Astrocyte (in vitro differentiated cells and primary cell): ENCODE data around the gene OR52K2. TPM values are rescaled to one million over a fixed set of nuclear protein-coding genes. Genes with fewer than 3 reads are reported as not detected.

Experiments
- DNase-seq: peaks from one replicate; pipeline ENCODE4 v3.0.0-alpha.2; 2010; ENCODE audit warnings: low read depth
- FAIRE-seq: peaks from 2 replicates; lab custom pipeline; 2011; peaks lifted over from hg19 to GRCh38; lab: Jason Lieb, UNC
- H2AFZ ChIP-seq: 2 replicates; pipeline ENCODE4 v1.6.0; 2012; ENCODE audit warnings: low read depth, low read length, inconsistent platforms
- H3K27ac ChIP-seq: 2 replicates; pipeline ENCODE4 v1.5.1; 2011; ENCODE audit warnings: low read depth, low read length, inconsistent platforms
- H3K27me3 ChIP-seq: 2 replicates; pipeline ENCODE4 v1.6.0; 2011; ENCODE audit warnings: low read length, inconsistent platforms; ENCODE audit not compliant: insufficient read depth
- H3K36me3 ChIP-seq: 2 replicates; pipeline ENCODE4 v1.5.1; 2011; ENCODE audit warnings: low read length, inconsistent platforms; ENCODE audit not compliant: insufficient read depth
- H3K4me1 ChIP-seq: 2 replicates; pipeline ENCODE4 v1.5.1; 2011; ENCODE audit warnings: low read length, inconsistent platforms; ENCODE audit not compliant: insufficient read depth
- H3K4me2 ChIP-seq: 2 replicates; pipeline ENCODE4 v1.6.0; 2012; ENCODE audit warnings: low read length, inconsistent platforms
- H3K4me3 ChIP-seq: 2 replicates; pipeline ENCODE4 v1.5.1; 2011; ENCODE audit warnings: low read depth, mild to moderate bottlenecking, low read length, inconsistent platforms; ENCODE audit not compliant: insufficient read depth
- H3K79me2 ChIP-seq: 2 replicates; pipeline ENCODE4 v1.6.0; 2012; ENCODE audit warnings: mild to moderate bottlenecking, low read length, inconsistent platforms; ENCODE audit not compliant: insufficient read depth
- H3K9ac ChIP-seq: 2 replicates; pipeline ENCODE4 v1.6.0; 2012; ENCODE audit warnings: mild to moderate bottlenecking, low read length, inconsistent platforms
- H3K9me3 ChIP-seq: 2 replicates; pipeline ENCODE4 v1.5.1; 2012; ENCODE audit warnings: low read depth, mild to moderate bottlenecking, low read length, inconsistent platforms; ENCODE audit not compliant: insufficient read depth
- H4K20me1 ChIP-seq: 2 replicates; pipeline ENCODE4 v1.6.0; 2012; ENCODE audit warnings: low read length, inconsistent platforms; ENCODE audit not compliant: insufficient read depth
- H3K27ac Mint-ChIP-seq: one replicate; pipeline ENCODE4 v1.8.0; 2021; ENCODE audit warnings: mild to moderate bottlenecking, mixed read lengths; ENCODE audit not compliant: unreplicated experiment
- H3K27me3 Mint-ChIP-seq: one replicate; pipeline ENCODE4 v1.8.0; 2021; ENCODE audit warnings: low read depth, mixed read lengths; ENCODE audit not compliant: unreplicated experiment
- H3K36me3 Mint-ChIP-seq: one replicate; pipeline ENCODE4 v1.8.0; 2021; ENCODE audit warnings: low read depth, mixed read lengths; ENCODE audit not compliant: unreplicated experiment
- H3K4me1 Mint-ChIP-seq: one replicate; pipeline ENCODE4 v1.8.0; 2021; ENCODE audit warnings: low read depth, mixed read lengths; ENCODE audit not compliant: unreplicated experiment
- H3K4me3 Mint-ChIP-seq: one replicate; pipeline ENCODE4 v1.8.0; 2021; ENCODE audit warnings: mild to moderate bottlenecking, moderate library complexity, mixed read lengths; ENCODE audit not compliant: unreplicated experiment
- H3K9me3 Mint-ChIP-seq: one replicate; pipeline ENCODE4 v1.8.0; 2021; ENCODE audit warnings: mild to moderate bottlenecking, mixed read lengths; ENCODE audit not compliant: unreplicated experiment
- CTCF ChIP-seq: IDR thresholded peaks from 2 replicates; pipeline ENCODE4 v1.5.1; 2011; ENCODE audit warnings: low read depth, mild to moderate bottlenecking, inconsistent platforms, low read length, moderate library complexity; ENCODE audit not compliant: insufficient read depth
- EZH2 ChIP-seq: IDR thresholded peaks from 2 replicates; pipeline ENCODE4 v1.6.1; 2012; ENCODE audit warnings: mild to moderate bottlenecking, low read length, inconsistent platforms; ENCODE audit not compliant: insufficient read depth
- total RNA-seq: library from RNA; stranded (reverse); gene quantifications from 2 replicates; pipeline ENCODE4 v1.2.1, GENCODE V29; 2021

Gene OR52K2
- total RNA-seq, 1 donor from 2014 or later, result 0.23 TPM

- Histone ChIP-seq H3K79me2 (no peaks in the 10 kb centered on the region), H3K9ac (no peak overlapping the region), H3K27me3 (no peaks in the 10 kb centered on the region), H4K20me1 (no peaks in the 10 kb centered on the region), H3K4me2 (no peak overlapping the region), H3K4me3 (no peak overlapping the region), H2AFZ (no peak overlapping the region), H3K27ac (no peak overlapping the region), H3K4me1 (no peaks in the 10 kb centered on the region), H3K36me3 (no peaks in the 10 kb centered on the region), H3K9me3 (no peaks in the 10 kb centered on the region)
- Mint-ChIP-seq H3K4me3 (no peak overlapping the region), H3K9me3 (peaks cover 17% of the 10 kb centered on the region), H3K27me3 (no peaks in the 10 kb centered on the region), H3K27ac (no peak overlapping the region), H3K36me3 (peaks cover 4% of the 10 kb centered on the region), H3K4me1 (peaks cover 3% of the 10 kb centered on the region)
- no peak for FAIRE-seq
- no peak for TF ChIP-seq CTCF
- no peak for TF ChIP-seq EZH2
- no peak for DNase-seq
These were observed 17.2 kb downstream of the OR52K2 start for GRCh38 chr11:4466131-4466870.

GRCh38 chr11:4466871-4467442 lies 17.9 kb downstream of the OR52K2 start:
- Mint-ChIP-seq H3K27ac (no peak overlapping the region), H3K4me3 (no peak overlapping the region), H3K27me3 (no peaks in the 10 kb centered on the region), H3K9me3 (peaks cover 17% of the 10 kb centered on the region), H3K36me3 (peaks cover 3% of the 10 kb centered on the region), H3K4me1 (peaks cover 3% of the 10 kb centered on the region)
- H3K4me3 ChIP-seq, result no peak overlapping the region
- TF ChIP-seq CTCF (no peak), EZH2 (no peak)
- no peaks in the 10 kb centered on the region for H3K36me3 ChIP-seq
- no peaks in the 10 kb centered on the region for H3K4me1 ChIP-seq
- no peaks in the 10 kb centered on the region for H4K20me1 ChIP-seq
- no peak overlapping the region for H3K9ac ChIP-seq
- H3K79me2 ChIP-seq, result no peaks in the 10 kb centered on the region
- no peak overlapping the region for H2AFZ ChIP-seq
- no peak overlapping the region for H3K27ac ChIP-seq
- H3K27me3 ChIP-seq, result no peaks in the 10 kb centered on the region
- FAIRE-seq (no peak), DNase-seq (no peak)
- no peak overlapping the region for H3K4me2 ChIP-seq
- H3K9me3 ChIP-seq, result no peaks in the 10 kb centered on the region
